HG03135 (cell line): ENCODE data around the gene SFT2D3.

Experiments
- ATAC-seq: cut with Tn5 transposase; IDR thresholded peaks from one replicate; pipeline ENCODE4 v1.9.1; 2021; ENCODE audit warnings: mild to moderate bottlenecking, moderate library complexity; ENCODE audit not compliant: unreplicated experiment

SFT2D3 gene

GRCh38 chr2:127664065-127664894, 37.0 kb upstream of the SFT2D3 start:
- no peak for ATAC-seq

- no peak for ATAC-seq
Measured at GRCh38 chr2:127664895-127665225, 36.4 kb upstream of the SFT2D3 start.

GRCh38 chr2:127665267-127665893, 35.9 kb upstream of the SFT2D3 start:
- no peak for ATAC-seq

DNA sequence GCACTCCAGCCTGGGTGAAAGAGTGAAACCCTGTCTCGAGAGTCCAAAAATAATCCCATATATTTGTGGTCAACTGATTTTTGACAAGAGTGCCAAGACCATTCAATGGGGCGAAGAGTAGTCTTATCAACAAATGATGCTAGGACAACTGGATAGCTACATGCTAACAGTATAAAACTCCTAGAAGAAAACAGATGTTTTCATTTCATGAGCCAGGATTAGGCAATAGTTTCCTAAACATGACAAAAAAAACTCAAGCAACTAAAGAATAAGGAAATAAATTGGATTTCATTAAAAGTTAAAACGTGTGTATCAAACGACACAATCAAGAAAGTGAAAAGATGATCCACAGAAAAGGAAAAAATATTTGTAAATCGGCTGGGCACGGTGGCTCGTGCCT, 32.2 kb upstream of the SFT2D3 start:
- no peak for ATAC-seq

- ATAC-seq: no peak
Measured at GRCh38 chr2:127670055-127670956, 31.0 kb upstream of the SFT2D3 start.

DNA sequence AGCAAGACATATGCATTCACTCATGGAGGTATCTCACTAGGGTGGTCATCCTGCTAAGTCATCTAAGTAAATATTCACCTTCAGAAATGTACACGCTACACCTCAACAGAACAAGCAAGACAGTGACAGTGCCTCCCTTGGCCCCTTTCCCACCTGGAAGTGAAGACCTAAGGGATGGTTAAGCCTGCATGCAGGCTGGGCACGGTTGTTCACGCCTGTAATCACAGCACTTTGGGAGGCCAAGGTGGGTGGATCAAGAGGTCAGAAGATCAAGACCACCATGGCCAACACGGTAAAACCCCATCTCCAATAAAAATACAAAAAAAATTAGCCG, 30.4 kb upstream of the SFT2D3 start:
- ATAC-seq: no peak

- ATAC-seq: no peak
Measured at GRCh38 chr2:127671557-127672302, 29.6 kb upstream of the SFT2D3 start.

- no peak for ATAC-seq
Measured at GRCh38 chr2:127672341-127673224, 28.7 kb upstream of the SFT2D3 start.

DNA sequence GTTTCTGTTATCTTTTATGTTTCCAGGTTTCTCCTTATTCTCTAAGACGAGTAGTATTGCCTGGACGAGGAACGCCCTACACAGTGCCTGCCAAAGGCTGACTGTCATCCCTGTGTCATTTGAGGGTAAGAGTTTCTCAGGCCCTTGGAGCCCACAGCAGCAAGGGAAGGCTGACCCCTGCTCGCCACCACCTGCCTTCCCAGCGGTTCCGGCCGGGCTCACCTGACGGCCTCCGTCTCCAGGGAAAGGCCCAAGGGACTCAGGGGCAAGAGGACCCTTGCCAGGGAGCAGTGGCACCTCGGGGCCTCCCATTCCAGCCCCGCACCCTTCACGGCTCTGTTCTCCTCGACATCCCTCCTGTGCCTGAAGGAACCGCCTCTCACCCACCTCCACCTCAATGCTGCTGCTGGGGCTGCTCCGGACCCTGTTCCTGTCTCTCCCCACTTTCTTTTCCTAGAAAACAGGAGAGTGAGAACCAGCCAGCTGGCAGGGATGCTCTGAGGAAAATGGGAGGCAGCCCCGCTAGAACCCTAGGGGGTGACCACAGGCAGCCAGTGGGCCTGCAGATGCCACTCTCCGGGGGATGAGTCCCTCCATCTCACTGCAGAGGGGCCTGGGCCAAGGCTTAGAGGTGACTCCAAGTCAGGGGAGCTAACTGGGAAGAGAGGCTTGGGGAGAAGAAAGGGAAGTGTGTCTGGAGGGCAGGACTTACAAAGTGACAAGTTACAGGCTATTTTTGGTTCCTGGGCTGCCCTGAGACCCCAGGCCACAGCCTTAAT, 27.8 kb upstream of the SFT2D3 start:
- no peak for ATAC-seq

- no peak for ATAC-seq
Measured at GRCh38 chr2:127674241-127675209, 26.8 kb upstream of the SFT2D3 start.

- ATAC-seq: no peak
Measured at GRCh38 chr2:127675331-127676261, 25.7 kb upstream of the SFT2D3 start, which contains the start of gene LIMS2. LIMS2 (minus strand) TSS chr2:127675530; CDS start chr2:127675024, 506 bp downstream.

GRCh38 chr2:127676906-127677305, 24.4 kb upstream of the SFT2D3 start:
- no peak for ATAC-seq

- no peak for ATAC-seq
Measured at GRCh38 chr2:127678531-127678930, 22.8 kb upstream of the SFT2D3 start.

DNA sequence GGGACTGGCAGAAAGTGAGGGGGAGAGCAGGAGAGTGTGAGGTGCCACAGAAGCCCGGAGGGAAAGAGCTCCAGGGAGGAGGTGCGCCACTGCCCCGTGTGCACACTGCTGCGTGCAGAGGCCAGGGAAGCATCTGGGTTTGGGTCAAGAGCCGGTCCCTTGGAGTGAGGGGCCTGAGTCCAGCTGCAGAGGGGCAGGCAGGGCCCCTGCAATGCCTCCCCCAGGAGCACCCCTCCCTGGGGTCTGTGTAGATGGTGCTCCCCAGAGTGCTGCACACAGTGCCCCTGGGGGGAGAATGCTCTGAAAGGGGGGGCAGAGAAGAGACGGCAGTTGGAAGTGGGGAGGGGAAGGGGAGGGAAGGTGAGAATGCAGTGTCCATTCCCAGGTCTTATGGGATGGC, 22.3 kb upstream of the SFT2D3 start:
- ATAC-seq: no peak

DNA sequence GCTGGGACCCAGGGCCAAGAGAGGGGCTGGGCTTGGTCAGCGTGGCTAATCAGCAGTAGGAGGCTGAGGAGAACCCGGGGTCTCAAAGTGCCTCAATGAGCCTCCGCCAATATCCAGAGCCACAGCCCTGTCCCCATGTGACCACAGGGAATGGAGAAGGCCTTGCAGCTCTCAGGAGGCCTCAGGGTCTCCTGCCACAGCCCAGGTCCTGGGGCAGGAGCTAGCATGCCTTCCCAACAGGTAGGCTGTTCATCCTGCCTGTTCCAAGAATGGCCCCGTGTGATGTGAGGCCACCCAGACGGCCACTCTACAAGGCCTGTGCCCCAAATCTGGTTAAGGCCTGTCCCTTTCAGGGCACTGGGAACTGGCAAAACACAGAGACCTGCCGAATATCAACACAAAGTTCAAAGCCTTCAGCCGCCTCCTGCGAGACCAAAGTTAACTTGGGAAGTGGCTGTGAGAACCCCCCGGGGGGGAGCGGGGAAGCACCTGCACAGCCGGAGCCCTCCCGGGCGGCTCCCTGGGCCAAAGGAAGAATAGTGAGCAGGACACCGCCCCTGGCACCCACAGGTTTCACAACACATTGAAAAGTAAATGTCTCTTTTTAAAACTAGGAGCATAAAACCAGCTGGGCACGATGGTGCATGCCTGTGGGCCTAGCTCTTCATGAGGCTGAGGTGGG, 21.5 kb upstream of the SFT2D3 start:
- no peak for ATAC-seq

DNA sequence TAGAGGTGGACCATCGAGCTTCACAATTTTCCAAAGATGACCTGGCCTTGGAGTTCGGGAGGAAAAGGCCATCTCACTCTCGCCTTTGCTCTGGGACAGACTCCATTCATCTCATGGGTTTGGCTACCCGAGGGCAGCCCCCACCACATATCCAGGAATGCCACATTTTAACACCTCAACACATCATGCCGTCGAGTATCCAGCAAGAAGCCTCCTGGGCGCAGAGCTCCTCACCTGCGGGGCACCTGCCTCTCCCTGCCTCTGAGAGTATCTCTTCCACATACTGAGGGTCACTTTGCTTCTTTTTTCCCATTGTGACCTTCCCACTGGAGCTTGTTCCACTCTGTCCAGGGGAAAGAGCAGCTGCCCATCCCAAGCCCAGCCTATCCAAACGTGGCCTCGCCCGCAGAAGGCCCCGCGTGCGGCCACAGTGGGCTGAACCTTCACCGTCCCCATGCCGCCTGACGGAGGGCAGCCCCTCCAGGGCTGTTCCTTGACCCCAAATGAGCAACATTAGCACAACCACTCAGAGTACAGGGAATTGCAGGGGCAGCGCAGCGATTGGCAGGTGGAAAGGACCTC, 20.5 kb upstream of the SFT2D3 start:
- ATAC-seq: no peak
